Naive thymus-derived CD8-positive, alpha-beta T cell (primary cell): ENCODE data around the gene DUSP8. TPM values are rescaled to one million over a fixed set of nuclear protein-coding genes. Genes with fewer than 3 reads are reported as not detected.

Source experiments
- ATAC-seq, 2 donors: fragments of 150-1000 bp; cut with Tn5 transposase in 1 of 2; sonication (Bioruptor Pico), chemical (Tn5 transposase) in 1 of 2; 1 replicate in 1 of 2; 2 replicates in 1 of 2; pipeline ENCODE4 v1.10.0; 2021; ENCODE audit warnings: mild to moderate bottlenecking in 2 of 2, moderate library complexity in 2 of 2
- POLR2A ChIA-PET: fragments of 350-600 bp; sonication (Branson Sonifier 250); formaldehyde crosslinking; loops from one replicate; lab custom pipeline; 2021; ENCODE audit warnings: antibody characterized with exemption; lab: Charles Lee
- DNase-seq, 10 donors: peaks; one replicate each; pipeline versions ENCODE4 v3.0.0 to v3.0.0-alpha.2; 2020 to 2022
- H3K27ac Mint-ChIP-seq, 10 donors: one replicate each; pipeline ENCODE4 v1.8.0; 2020 to 2022; ENCODE audit warnings: mild to moderate bottlenecking in 10 of 10, mixed read lengths in 10 of 10, moderate library complexity in 4 of 10, inconsistent platforms in 1 of 10
- H3K27me3 Mint-ChIP-seq, 5 donors: one replicate each; pipeline ENCODE4 v1.8.0; 2021 to 2022; ENCODE audit warnings: mixed read lengths in 5 of 5
- H3K36me3 Mint-ChIP-seq, 3 donors: one replicate each; pipeline ENCODE4 v1.8.0; 2020 to 2022; ENCODE audit warnings: mixed read lengths in 3 of 3, mild to moderate bottlenecking in 2 of 3, inconsistent platforms in 1 of 3
- H3K4me1 Mint-ChIP-seq, 4 donors: one replicate each; pipeline ENCODE4 v1.8.0; 2021 to 2022; ENCODE audit warnings: mixed read lengths in 4 of 4
- H3K4me3 Mint-ChIP-seq, 10 donors: one replicate each; pipeline ENCODE4 v1.8.0; 2020 to 2022; ENCODE audit warnings: mild to moderate bottlenecking in 10 of 10, mixed read lengths in 10 of 10, moderate library complexity in 6 of 10, inconsistent platforms in 1 of 10
- H3K9me3 Mint-ChIP-seq, 9 donors: one replicate each; pipeline ENCODE4 v1.8.0; 2020 to 2022; ENCODE audit warnings: mixed read lengths in 9 of 9, mild to moderate bottlenecking in 3 of 9, inconsistent platforms in 1 of 9, moderate library complexity in 1 of 9
- polyA plus RNA-seq, 3 donors: library from polyadenylated mRNA; unstranded; fragments of 300-500 nt; fragmentation: Illumina TruSeq; gene quantifications; one replicate each; pipeline ENCODE4 v1.2.3, GENCODE V29; 2021
- total RNA-seq, 8 experiments: library from RNA in 2 of 8; stranded (reverse) in 2 of 8; gene quantifications; one replicate each; pipeline ENCODE4 v1.2.3 and lab custom pipeline; 2021 to 2026

The DUSP8 gene
- total and polyA plus RNA-seq, 5 experiments from 2014 or later = 0.17 to 5.1 (median 1.7) TPM; not detected in 1

GRCh38 chr11:1521382-1522080 lies 50.5 kb downstream of the DUSP8 start:
- H3K27ac Mint-ChIP-seq = peak overlapping the region in 6 of 10 donors; percentile 1 to 48 (median 26)
- H3K27me3 Mint-ChIP-seq = no peaks in the 10 kb centered on the region
- peak overlapping the region in 3 of 10 donors; percentile 3 to 19 (median 18) for H3K4me3 Mint-ChIP-seq
- peaks cover 0 to 8% (median 0%) of the 10 kb centered on the region in 3 donors for H3K36me3 Mint-ChIP-seq
- POLR2A ChIA-PET = no interaction called here
- H3K4me1 Mint-ChIP-seq = peaks cover 33 to 81% (median 65%) of the 10 kb centered on the region in 4 donors
- no peaks in the 10 kb centered on the region for H3K9me3 Mint-ChIP-seq
- DNase-seq (peak in 1 of 10 donors; percentile 22), ATAC-seq (peak; percentile 49 to 55)

- no peak for ATAC-seq
- Mint-ChIP-seq H3K27me3 (no peaks in the 10 kb centered on the region), H3K4me1 (peaks cover 36 to 86% (median 70%) of the 10 kb centered on the region in 4 donors), H3K9me3 (no peaks in the 10 kb centered on the region), H3K36me3 (peaks cover 0 to 8% (median 0%) of the 10 kb centered on the region in 3 donors), H3K4me3 (peak overlapping the region in 4 of 10 donors; percentile 3 to 53 (median 26)), H3K27ac (peak overlapping the region in 4 of 10 donors; percentile 1 to 50 (median 16))
- POLR2A ChIA-PET = no interaction called here
- no peak for DNase-seq
Observed at GRCh38 chr11:1520663-1521267, 51.3 kb downstream of the DUSP8 start.

- POLR2A ChIA-PET = no interaction called here
- no peak overlapping the region for H3K27ac Mint-ChIP-seq
Observed at GRCh38 chr11:1520209-1520662, 51.8 kb downstream of the DUSP8 start.

GRCh38 chr11:1519028-1520010 lies 52.8 kb downstream of the DUSP8 start:
- H3K36me3 Mint-ChIP-seq = peaks cover 0 to 11% (median 0%) of the 10 kb centered on the region in 3 donors
- no peak overlapping the region for H3K27ac Mint-ChIP-seq
- ATAC-seq (no peak), DNase-seq (no peak)
- peaks cover 40 to 87% (median 79%) of the 10 kb centered on the region in 4 donors for H3K4me1 Mint-ChIP-seq
- no peaks in the 10 kb centered on the region for H3K9me3 Mint-ChIP-seq
- peak overlapping the region in 1 of 10 donors; percentile 38 for H3K4me3 Mint-ChIP-seq
- no peaks in the 10 kb centered on the region for H3K27me3 Mint-ChIP-seq
- POLR2A ChIA-PET = no interaction called here

More at GRCh38 chr11:1520209-1520662, 51.8 kb downstream of the DUSP8 start:
- no peak for DNase-seq
- Mint-ChIP-seq H3K27me3 (no peaks in the 10 kb centered on the region), H3K4me3 (no peak overlapping the region), H3K36me3 (peaks cover 0 to 8% (median 0%) of the 10 kb centered on the region in 3 donors), H3K4me1 (peaks cover 36 to 89% (median 74%) of the 10 kb centered on the region in 4 donors), H3K9me3 (no peaks in the 10 kb centered on the region)
- ATAC-seq = no peak

- POLR2A ChIA-PET = no interaction called here
- Mint-ChIP-seq H3K4me1 (peaks cover 39 to 87% (median 78%) of the 10 kb centered on the region in 4 donors), H3K9me3 (no peaks in the 10 kb centered on the region), H3K27ac (no peak overlapping the region), H3K27me3 (no peaks in the 10 kb centered on the region), H3K4me3 (no peak overlapping the region), H3K36me3 (peaks cover 0 to 9% (median 0%) of the 10 kb centered on the region in 3 donors)
- ATAC-seq (no peak), DNase-seq (no peak)
Observed at GRCh38 chr11:1518301-1518700, 53.8 kb downstream of the DUSP8 start.

GRCh38 chr11:1517117-1518005 lies 54.7 kb downstream of the DUSP8 start:
- POLR2A ChIA-PET = no interaction called here
- ATAC-seq = no peak
- DNase-seq = no peak
- peak overlapping the region in 8 of 10 donors; percentile 7 to 88 (median 55) for H3K27ac Mint-ChIP-seq
- H3K4me1 Mint-ChIP-seq = peaks cover 37 to 85% (median 78%) of the 10 kb centered on the region in 4 donors
- peaks cover 0 to 9% (median 0%) of the 10 kb centered on the region in 3 donors for H3K36me3 Mint-ChIP-seq
- peak overlapping the region in 4 of 10 donors; percentile 1 to 60 (median 43) for H3K4me3 Mint-ChIP-seq
- no peaks in the 10 kb centered on the region for H3K9me3 Mint-ChIP-seq
- H3K27me3 Mint-ChIP-seq = no peaks in the 10 kb centered on the region

GRCh38 chr11:1516273-1517067 lies 55.6 kb downstream of the DUSP8 start:
- Mint-ChIP-seq H3K9me3 (no peaks in the 10 kb centered on the region), H3K36me3 (peaks cover 0 to 9% (median 0%) of the 10 kb centered on the region in 3 donors), H3K4me3 (peak overlapping the region in 8 of 10 donors; percentile 2 to 71 (median 49)), H3K4me1 (peaks cover 40 to 87% (median 81%) of the 10 kb centered on the region in 4 donors), H3K27ac (peak overlapping the region in 9 of 10 donors; percentile 34 to 83 (median 70)), H3K27me3 (no peaks in the 10 kb centered on the region)
- DNase-seq (no peak), ATAC-seq (peak in 1 of 2 donors; percentile 24)
- POLR2A ChIA-PET = no interaction called here

GRCh38 chr11:1515082-1516060 lies 56.7 kb downstream of the DUSP8 start:
- DNase-seq = peak; percentile 50 to 80 (median 73)
- H3K4me1 Mint-ChIP-seq = peaks cover 34 to 84% (median 74%) of the 10 kb centered on the region in 4 donors
- POLR2A ChIA-PET = interaction anchor here (0.5 to 1.3 kb wide), 2 partner anchors 22 to 60 kb away, joined by 3 to 4 read pairs; no protein-coding TSS in a partner anchor
- no peaks in the 10 kb centered on the region for H3K9me3 Mint-ChIP-seq
- peak overlapping the region in 4 of 10 donors; percentile 29 to 82 (median 51) for H3K27ac Mint-ChIP-seq
- peaks cover 0 to 3% (median 0%) of the 10 kb centered on the region in 3 donors for H3K36me3 Mint-ChIP-seq
- no peaks in the 10 kb centered on the region for H3K27me3 Mint-ChIP-seq
- peak overlapping the region in 5 of 10 donors; percentile 18 to 66 (median 49) for H3K4me3 Mint-ChIP-seq
- ATAC-seq = peak; percentile 76 to 90

GRCh38 chr11:1514336-1515061 lies 57.6 kb downstream of the DUSP8 start:
- Mint-ChIP-seq H3K4me3 (peak overlapping the region in 3 of 10 donors; percentile 26 to 59 (median 51)), H3K9me3 (no peaks in the 10 kb centered on the region)

More at GRCh38 chr11:1514336-1515061, 57.6 kb downstream of the DUSP8 start:
- peaks cover 0 to 3% (median 0%) of the 10 kb centered on the region in 3 donors for H3K36me3 Mint-ChIP-seq
- POLR2A ChIA-PET = interaction anchor here (0.9 to 1.3 kb wide), 2 partner anchors 9 to 61 kb away, joined by 3 read pairs; no protein-coding TSS in a partner anchor
- ATAC-seq (no peak), DNase-seq (no peak)
- peak overlapping the region in 6 of 10 donors; percentile 9 to 88 (median 70) for H3K27ac Mint-ChIP-seq
- H3K4me1 Mint-ChIP-seq = peaks cover 34 to 84% (median 71%) of the 10 kb centered on the region in 4 donors
- no peaks in the 10 kb centered on the region for H3K27me3 Mint-ChIP-seq
